HG02852 (cell line): ENCODE results near the gene PCSK7.
"Not testable (repeated sequence)": the region's sequence is repeated elsewhere in the genome, so short reads cannot be mapped to it uniquely, and the experiment has no call there.

Experiments
- ATAC-seq: cut with Tn5 transposase; IDR thresholded peaks from one replicate; pipeline ENCODE4 v1.9.1; 2021; ENCODE audit warnings: mild to moderate bottlenecking, moderate library complexity; ENCODE audit not compliant: unreplicated experiment

PCSK7 gene

DNA sequence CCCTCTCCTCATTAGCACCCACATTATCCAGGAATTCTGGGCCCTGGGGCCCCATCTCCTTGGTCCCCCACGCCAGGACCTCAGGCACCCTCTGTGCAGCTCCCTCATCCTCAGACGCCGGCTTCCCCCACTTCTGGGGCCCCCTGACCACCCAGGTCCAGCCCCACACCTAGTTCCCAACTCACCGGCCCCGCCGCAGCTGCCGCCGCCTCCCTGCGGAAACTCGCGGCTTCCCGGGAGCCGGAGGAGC is at the start of gene PCSK7:
Gene PCSK7, minus strand, starts transcription at position 232 of the 250 bp plus-strand sequence. CDS start 2,229 bp downstream, outside the sequence.
- ATAC-seq, result no peak

- no peak for ATAC-seq
These were observed 49.3 kb upstream of the PCSK7 start for GRCh38 chr11:117281159-117281558.

GRCh38 chr11:117279711-117280376 is 48.0 kb upstream of the PCSK7 start:
- ATAC-seq, result no peak

DNA sequence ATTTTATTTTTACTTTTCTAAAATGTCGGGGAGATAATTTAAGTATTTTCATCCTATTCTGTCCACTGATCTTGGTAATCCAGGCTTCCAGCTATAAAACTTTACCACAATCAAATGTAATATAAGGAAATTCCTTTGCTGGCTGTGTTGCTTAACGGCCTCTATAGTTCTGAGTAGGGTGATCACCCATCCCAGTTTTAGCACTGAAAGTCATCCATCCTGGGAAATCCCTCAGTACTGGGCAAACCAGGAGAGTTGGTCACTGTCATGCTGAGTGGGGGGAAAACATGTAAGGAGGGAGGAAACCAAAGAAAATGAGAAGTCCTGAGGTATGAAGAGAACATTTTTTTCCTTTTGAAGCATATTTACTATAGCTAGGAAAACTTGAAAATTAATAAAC is 46.5 kb upstream of the PCSK7 start:
- no peak for ATAC-seq

- ATAC-seq, result no peak
These were observed 41.8 kb upstream of the PCSK7 start for GRCh38 chr11:117273550-117274289.

DNA sequence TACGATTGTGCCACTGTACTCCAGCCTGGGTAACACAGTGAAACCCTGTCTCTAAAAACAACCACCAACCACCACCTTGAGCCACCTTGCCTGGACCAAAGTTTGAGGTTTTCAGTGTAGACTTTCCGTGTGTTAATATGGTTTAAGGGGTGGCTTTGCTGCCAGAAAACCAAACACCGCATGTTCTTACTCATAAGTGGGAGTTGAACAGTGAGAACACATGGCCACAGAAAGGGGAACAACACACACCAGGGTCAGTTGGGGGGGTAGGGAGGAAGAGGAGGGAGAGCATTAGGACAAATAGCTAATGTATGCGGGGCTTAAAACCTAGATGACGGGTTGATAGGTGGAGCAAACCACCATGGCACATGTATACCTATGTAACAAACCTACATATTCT is 40.3 kb upstream of the PCSK7 start:
- ATAC-seq, result not testable (repeated sequence)

GRCh38 chr11:117271208-117271607 is 39.3 kb upstream of the PCSK7 start:
- ATAC-seq, result no peak

- ATAC-seq, result no peak
These were observed 38.0 kb upstream of the PCSK7 start for GRCh38 chr11:117269856-117270255.

GRCh38 chr11:117265745-117266144 is 33.9 kb upstream of the PCSK7 start:
- ATAC-seq, result no peak

- ATAC-seq, result not testable (repeated sequence)
These were observed 32.9 kb upstream of the PCSK7 start for GRCh38 chr11:117264624-117265323.

DNA sequence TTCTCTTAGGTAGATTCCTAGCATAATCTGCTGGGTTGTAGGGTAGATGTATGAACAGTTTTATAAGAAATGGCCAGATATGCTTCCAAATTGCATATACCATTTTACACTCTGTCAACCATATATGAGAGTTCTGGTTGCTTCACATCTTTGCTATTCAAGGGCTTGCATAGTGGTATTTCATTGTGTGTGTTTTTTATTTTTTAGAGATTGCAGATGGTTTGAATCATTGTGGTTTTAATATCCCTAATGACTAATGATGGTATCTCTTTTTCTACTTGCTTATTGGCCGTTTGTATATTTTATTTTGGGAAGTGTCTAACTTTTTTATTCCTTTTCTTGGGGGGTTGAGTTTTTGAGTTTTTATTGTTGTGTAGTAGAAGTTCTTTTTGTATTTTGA is 27.5 kb upstream of the PCSK7 start:
- no peak for ATAC-seq

DNA sequence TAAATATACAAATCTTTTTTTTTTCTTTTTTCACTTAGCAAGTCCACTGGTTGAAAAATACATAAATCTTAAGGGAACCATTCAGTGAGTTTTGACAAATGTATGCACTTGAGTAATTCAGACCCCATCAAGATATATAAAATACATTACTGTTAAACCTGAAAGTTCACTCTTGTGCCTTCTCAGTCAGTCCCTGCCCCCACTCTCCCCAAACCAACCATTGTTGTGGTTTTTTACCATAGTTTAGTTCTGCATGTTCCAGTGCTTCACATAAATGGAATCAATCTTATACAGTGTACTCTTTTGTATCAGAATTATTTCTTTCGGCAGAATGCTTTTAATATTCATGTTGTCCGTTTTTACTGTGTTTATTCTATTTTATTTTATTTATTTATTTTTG is 26.7 kb upstream of the PCSK7 start:
- ATAC-seq, result no peak

DNA sequence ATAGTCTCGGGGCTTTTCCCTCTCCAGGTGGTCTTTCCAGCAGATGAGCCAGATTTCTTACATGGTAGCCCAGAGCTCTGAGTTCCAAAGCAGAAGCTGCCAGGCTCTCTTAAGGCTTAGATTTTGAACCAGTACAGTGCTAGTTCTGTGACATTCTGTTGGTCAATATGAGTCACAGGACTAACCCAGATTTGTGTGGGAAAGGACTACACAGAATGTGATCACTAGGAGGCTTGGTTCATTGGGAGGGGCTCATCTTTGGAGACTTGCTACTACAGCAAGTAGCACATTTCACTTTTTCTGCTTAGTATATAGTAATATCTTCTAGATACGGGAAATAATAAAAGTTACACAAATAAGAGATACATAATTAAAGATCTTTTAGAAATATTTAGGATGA is 24.7 kb upstream of the PCSK7 start:
- ATAC-seq, result no peak

GRCh38 chr11:117255966-117256365 is 24.1 kb upstream of the PCSK7 start:
- ATAC-seq, result no peak

DNA sequence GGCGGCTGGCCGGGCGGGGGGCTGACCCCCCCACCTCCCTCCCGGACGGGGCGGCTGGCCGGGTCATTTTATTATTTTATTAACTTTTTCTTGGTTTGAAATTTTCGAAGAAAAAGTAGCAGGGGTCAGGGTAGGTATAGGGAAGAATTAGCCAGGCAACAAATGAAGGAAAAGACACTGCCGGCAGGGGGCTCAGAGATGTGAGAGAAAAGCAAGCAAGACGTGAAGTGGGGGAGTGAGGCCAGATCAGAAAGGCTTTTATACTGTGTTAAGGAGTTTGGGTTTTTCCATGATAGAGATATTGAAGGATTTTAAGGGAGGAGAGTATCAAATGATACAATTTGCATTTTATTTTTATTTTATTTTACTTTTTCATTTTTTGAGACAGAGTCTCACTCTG is 19.6 kb upstream of the PCSK7 start:
- no peak for ATAC-seq

DNA sequence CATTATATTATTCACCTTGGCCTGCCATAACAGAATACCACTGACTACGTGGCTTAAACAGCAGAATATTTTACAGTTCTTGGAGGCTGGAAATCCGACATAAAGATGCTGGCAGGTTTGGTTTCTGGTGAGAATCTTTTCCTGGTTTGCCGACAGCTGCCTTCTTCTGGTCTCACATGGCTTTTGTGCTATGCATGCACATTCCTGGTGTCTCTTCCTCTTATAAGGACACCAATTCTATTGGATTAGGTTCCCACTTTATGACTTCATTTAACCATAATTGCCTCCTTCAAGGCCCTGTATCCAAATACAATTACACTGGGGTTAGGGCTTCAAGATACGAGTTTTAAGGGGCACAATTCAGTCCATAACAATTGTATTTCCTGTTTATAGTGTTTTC is 17.7 kb upstream of the PCSK7 start:
- no peak for ATAC-seq

GRCh38 chr11:117248341-117248740 is 16.5 kb upstream of the PCSK7 start:
- no peak for ATAC-seq

- ATAC-seq, result no peak
These were observed 7.4 kb upstream of the PCSK7 start for GRCh38 chr11:117239295-117239694.

GRCh38 chr11:117238221-117238620 is 6.3 kb upstream of the PCSK7 start:
- no peak for ATAC-seq

DNA sequence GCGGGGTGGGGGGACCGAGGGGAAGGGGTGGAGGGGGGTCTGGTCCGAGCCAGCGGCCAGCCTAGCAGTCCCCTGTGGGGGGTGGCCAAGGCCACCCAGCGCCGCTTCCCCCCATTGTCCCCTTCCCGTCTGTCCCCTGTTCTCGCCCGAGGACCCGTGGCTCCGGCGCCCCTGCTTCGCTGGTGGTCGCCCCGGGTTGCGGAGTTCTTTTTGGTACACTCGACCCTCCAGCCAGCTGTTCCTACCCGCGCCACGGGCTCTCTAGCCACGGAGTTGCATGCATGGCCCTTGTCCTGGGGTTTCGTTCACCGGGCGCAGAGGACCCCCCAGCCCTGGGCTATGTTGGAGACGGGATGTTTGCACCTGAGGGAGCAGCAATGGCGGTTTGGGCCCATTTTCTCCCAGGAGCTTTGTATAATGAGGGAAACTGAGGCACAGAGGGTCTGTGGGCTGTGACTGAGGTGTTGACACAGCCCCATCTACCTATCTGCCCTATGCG is 1.1 kb upstream of the PCSK7 start:
- ATAC-seq, result no peak

DNA sequence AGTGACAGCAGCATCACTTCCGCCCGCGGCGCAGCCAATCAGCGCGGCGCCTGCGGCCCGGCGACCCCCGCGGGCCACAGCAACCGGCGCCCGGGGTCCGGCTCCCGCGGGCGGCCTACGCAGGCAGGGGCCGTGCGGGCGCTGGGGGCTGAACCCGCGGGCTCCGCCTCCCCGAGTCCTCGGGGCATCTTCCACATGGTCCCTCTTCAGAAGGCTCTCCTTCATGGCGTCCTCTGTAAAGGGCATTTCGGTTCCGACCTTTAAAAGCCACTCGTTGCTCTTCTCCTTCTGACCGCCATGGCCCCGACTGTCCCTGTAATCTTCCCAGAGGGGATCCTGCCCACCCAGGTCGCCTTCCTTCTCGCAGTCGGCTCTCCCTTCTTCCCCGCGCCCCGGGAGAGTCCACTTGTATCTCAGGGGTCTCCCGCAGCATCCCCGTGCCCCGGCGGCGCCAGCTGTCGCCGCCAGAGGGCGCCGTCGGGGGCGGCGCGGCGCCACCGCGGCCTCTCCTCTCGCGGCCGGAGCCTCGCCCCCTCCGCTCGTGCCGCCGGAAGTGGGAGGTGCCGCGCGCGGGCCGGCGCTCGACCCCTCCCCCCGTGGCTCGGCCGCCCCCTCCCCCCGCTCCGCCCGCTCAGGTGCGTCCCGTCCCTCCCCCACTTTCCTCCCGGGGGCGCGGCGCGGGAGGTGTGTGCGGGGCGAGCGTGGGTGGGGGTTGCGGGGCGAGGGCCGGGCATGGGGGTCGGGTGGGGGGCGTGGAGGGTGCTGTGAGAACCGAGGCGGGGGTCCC is 412 bp upstream of the PCSK7 start, which contains the start of gene RNF214:
Gene RNF214, plus strand, starts transcription at position 580 of the 787 bp plus-strand sequence. CDS start 1,602 bp downstream, outside the sequence.
- peak; percentile 68 for ATAC-seq
